A549 treated with GW870086 at 1 μM for 4 hours (cell line): ENCODE data around the gene ZNF76. TPM values are rescaled to one million over a fixed set of nuclear protein-coding genes. Genes with fewer than 3 reads are reported as not detected.

Experiments used
- total RNA-seq: library from RNA; stranded (reverse); fragments of 200-300 nt; extraction: Qiagen RNA extraction; gene quantifications from 5 replicates; pipeline ENCODE4 v1.2.3, GENCODE V29; 2022; ENCODE audit warnings: low read depth

The ZNF76 gene
- total RNA-seq: 7.6 to 9.6 TPM (median 9.1 TPM) in 5 replicates

DNA sequence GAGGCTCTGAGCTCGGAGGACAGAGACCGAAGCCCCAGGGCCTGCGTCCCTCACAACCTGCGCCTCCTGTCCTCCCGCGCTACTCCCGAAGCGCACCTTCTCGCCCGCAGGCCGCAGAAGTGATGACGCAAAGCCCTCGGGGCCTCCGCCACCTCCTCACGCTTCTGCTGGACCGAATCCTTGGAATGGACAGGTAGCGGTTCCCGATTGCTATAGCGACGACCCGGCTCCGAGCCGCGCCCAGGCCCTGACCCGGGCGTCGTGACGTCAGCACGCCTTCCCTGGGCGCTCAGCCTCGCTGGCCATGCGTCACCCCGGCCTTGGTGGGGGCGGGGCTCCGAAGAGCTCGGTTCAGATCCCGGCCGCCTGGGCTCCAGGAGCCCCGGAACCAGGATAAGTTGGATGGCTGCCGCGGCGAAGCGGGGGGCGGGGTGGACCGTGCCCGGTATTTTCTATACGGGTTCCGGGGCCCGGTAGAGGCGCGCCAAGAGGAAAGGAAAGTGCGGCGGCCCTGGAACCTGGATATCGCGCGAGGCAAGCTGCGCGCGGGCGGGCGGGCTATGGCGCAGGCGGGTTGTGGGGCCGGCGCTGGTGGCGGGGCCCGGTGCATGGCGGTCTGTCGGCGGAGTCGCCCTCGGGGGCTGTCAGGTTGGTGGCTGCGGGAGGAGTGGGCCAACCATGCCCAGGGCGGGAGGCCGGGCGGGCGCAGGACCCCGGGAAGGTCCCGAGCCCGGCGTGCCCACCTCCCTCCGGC is at the start of gene ZNF76:
Gene ZNF76 (plus strand): TSS at position 542 of the 754 bp plus-strand sequence. CDS start 21,417 bp downstream, outside the sequence.

GRCh38 chr6:35213824-35214756 is 45.4 kb upstream of the ZNF76 start, which contains the start of gene SCUBE3:
Gene SCUBE3, plus strand, starts transcription at chr6:35213956. Its CDS starts 463 bp downstream, at chr6:35214419.

DNA sequence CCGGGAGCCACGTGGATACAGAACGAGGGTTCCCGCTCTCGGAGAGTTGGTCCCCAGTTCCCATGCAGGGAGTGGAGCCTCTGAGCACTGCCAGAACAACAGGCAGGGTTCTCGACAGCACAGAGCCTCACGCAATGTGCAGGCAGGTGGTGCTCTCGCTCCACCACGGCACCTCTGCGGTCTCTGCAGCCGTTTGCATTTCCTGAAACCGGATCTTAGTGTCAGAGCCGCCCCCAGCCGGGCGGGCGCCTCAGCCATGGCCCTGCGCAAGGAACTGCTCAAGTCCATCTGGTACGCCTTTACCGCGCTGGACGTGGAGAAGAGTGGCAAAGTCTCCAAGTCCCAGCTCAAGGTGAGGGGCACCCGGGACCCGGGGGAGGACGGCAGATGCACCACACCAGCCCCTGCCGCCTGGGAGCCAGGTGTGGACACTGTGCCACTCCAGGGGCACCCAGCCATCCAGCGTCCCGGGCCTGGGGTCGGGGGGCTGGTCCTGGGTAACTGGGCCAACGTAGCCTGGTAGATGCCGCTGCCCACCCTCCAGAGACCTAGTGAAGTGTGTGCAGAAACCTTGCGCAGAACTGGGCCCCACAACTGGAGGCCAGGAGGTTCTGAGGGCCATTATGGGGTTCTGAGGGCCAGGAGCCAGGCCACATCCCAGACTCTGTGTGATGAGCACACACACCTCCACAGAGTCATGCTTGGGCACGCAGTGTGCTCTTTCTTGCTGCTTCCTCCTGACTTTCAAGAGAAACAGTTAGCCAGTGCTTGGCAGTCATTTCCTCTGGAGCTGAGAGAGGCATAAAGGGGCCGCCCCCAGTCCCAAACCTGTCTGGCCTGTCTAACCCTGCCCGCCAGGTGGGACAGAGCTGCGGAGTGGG is 38.3 kb downstream of the ZNF76 start, which contains the start of gene DEF6:
Gene DEF6 (plus strand): TSS at position 218 of the 881 bp plus-strand sequence. CDS start 39 bp downstream, at position 257.

DNA sequence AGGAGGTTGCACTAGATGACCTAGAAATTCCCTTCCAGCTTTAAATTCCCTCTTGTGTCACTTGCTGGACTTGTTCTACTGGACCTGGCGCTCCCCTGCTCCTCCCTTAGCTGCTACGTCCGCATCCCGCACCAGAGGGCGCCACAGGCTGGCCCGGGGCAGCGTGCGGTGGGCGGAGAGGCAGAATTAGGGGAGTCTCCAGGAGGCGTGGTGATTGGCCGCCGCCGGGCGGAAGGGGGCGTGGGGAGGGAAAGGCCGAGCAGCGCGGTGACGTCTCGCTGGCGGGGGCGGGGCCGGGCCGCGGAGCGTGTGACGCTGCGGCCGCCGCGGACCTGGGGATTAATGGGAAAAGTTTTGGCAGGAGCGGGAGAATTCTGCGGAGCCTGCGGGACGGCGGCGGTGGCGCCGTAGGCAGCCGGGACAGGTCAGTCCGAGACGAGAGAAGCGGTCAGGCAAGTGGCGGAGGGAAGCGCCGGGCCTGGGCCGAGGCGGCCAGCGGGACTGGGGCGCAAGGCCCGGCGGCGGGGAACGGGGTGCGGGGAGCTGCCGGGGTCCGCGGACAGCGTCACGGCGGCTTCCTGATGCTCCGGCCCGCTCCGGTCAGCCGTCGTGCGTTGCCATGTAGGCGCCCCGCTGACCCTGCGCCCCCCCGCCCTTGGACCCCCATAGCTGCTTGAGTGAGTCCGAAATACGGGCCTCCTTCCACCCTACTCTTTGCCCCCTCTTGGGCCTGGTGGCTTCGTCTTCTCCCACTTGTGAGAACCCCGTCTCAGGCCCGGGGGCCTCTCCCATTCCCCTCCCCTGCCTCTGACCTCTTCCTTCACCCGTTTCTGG is 82.9 kb downstream of the ZNF76 start, which contains the start of gene PPARD:
Gene PPARD (plus strand): TSS at position 301 of the 834 bp plus-strand sequence. CDS start 68,530 bp downstream, outside the sequence.

Other genes with a start within 250 kb of the ZNF76 start
- not detected in 5 replicates for gene TCP11, start 118.4 kb upstream of the ZNF76 start, total RNA-seq
- gene SCUBE3, start 45.8 kb upstream of the ZNF76 start, total RNA-seq: 0.02 to 0.07 TPM (median 0.06 TPM) in 5 replicates
- gene DEF6, start 38.1 kb downstream of the ZNF76 start, total RNA-seq: 0.06 TPM in 1 of 5 replicates, not detected in the others
- 5.1 to 6.6 TPM (median 5.8 TPM) in 5 replicates for gene PPARD, start 82.8 kb downstream of the ZNF76 start, total RNA-seq
- gene FANCE, start 192.6 kb downstream of the ZNF76 start, total RNA-seq: 2.6 to 3.8 TPM (median 3.2 TPM) in 5 replicates
- gene RPL10A, start 208.7 kb downstream of the ZNF76 start, total RNA-seq: 1,499 to 1,536 TPM (median 1,517 TPM) in 5 replicates
- gene TEAD3, start 237.3 kb downstream of the ZNF76 start, total RNA-seq: 5.0 to 7.6 TPM (median 6.7 TPM) in 5 replicates